Breast epithelium (tissue), 3 donors: Measurements from ENCODE around the gene TAAR1.
"Not testable (repeated sequence)": the region's sequence is repeated elsewhere in the genome, so short reads cannot be mapped to it uniquely, and the experiment has no call there.

ENCODE experiments used
- POLR2A ChIP-seq: fragments of 450-650 bp; IDR thresholded peaks from one replicate; pipeline ENCODE4 v1.6.1; 2016; ENCODE audit warnings: antibody characterized with exemption, mild to moderate bottlenecking, moderate library complexity
- POLR2AphosphoS5 ChIP-seq, 3 donors: sonication (generic); formaldehyde crosslinking; IDR thresholded peaks; one replicate each; pipeline ENCODE4 v1.6.1; 2017; ENCODE audit warnings: antibody characterized with exemption in 3 of 3
- TF ChIP-seq, protein P1 (sequence below), 3 donors: fragments of 450-650 bp; IDR thresholded peaks; one replicate each; pipeline ENCODE4 v1.5.1; 2016 to 2017; ENCODE audit warnings: antibody characterized with exemption in 3 of 3, mild to moderate bottlenecking in 3 of 3, moderate library complexity in 3 of 3

DNA sequence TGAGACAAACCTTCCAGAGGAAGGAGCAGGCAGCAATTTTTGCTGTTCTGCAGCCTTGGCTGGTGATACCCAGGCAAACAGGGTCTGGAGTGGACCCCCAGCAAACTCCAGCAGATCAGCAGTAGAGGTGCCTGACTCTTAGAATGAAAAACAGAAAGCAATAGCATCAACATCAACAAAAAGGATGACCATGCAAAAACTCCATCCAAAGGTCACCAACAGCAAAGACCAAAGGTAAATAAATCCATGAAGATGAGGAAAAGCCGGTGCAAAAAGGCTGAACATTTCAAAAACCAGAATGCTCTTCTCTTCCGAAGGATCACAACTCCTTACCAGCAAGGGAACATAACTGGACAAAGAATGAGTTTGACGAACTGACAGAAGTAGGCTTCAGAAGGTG, 23.1 kb downstream of the TAAR1 start:
- TF ChIP-seq, protein P1, sequence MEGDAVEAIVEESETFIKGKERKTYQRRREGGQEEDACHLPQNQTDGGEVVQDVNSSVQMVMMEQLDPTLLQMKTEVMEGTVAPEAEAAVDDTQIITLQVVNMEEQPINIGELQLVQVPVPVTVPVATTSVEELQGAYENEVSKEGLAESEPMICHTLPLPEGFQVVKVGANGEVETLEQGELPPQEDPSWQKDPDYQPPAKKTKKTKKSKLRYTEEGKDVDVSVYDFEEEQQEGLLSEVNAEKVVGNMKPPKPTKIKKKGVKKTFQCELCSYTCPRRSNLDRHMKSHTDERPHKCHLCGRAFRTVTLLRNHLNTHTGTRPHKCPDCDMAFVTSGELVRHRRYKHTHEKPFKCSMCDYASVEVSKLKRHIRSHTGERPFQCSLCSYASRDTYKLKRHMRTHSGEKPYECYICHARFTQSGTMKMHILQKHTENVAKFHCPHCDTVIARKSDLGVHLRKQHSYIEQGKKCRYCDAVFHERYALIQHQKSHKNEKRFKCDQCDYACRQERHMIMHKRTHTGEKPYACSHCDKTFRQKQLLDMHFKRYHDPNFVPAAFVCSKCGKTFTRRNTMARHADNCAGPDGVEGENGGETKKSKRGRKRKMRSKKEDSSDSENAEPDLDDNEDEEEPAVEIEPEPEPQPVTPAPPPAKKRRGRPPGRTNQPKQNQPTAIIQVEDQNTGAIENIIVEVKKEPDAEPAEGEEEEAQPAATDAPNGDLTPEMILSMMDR (IDR thresholded peaks at IDR 0.05): not testable (repeated sequence)
- not testable (repeated sequence) for TF ChIP-seq POLR2A; POLR2AphosphoS5 (IDR thresholded peaks at IDR 0.05)
